WTC11 (cell line): ENCODE measurements around the gene CKB. TPM values are rescaled to one million over a fixed set of nuclear protein-coding genes. Genes with fewer than 3 reads are reported as not detected.

ENCODE experiments used
- AFF4 ChIP-seq: sonication (generic); formaldehyde crosslinking; IDR thresholded peaks from 2 replicates; pipeline ENCODE4 v1.8.1; 2023; ENCODE audit warnings: mild to moderate bottlenecking, missing genetic modification reagents, borderline replicate concordance
- ARID4B ChIP-seq: sonication (generic); formaldehyde crosslinking; IDR thresholded peaks from 2 replicates; pipeline ENCODE4 v1.8.0; 2023; ENCODE audit warnings: missing genetic modification reagents, mild to moderate bottlenecking, borderline replicate concordance
- ATF3 ChIP-seq: sonication (generic); formaldehyde crosslinking; conservative IDR thresholded peaks from 2 replicates; pipeline ENCODE4 v1.8.1; 2022; ENCODE audit warnings: mild to moderate bottlenecking, missing genetic modification reagents
- CREM ChIP-seq: sonication (generic); formaldehyde crosslinking; IDR thresholded peaks from 2 replicates; pipeline ENCODE4 v1.8.1; 2022; ENCODE audit warnings: mild to moderate bottlenecking, missing genetic modification reagents, moderate library complexity
- E2F1 ChIP-seq: sonication (generic); formaldehyde crosslinking; IDR thresholded peaks from 2 replicates; pipeline ENCODE4 v1.8.0; 2022; ENCODE audit warnings: mild to moderate bottlenecking, missing genetic modification reagents
- FOXK1 ChIP-seq: sonication (generic); formaldehyde crosslinking; IDR thresholded peaks from 2 replicates; pipeline ENCODE4 v1.8.0; 2022; ENCODE audit warnings: mild to moderate bottlenecking, moderate library complexity, missing genetic modification reagents
- FOXP4 ChIP-seq: sonication (generic); formaldehyde crosslinking; IDR thresholded peaks from 2 replicates; pipeline ENCODE4 v1.8.0; 2022; ENCODE audit warnings: mild to moderate bottlenecking, missing genetic modification reagents
- GRHL2 ChIP-seq: fragments of 250-450 bp; sonication (Bioruptor Pico); IDR thresholded peaks from 2 replicates; pipeline ENCODE4 v1.8.0; 2022; ENCODE audit warnings: mild to moderate bottlenecking, moderate library complexity; ENCODE audit not compliant: insufficient replicate concordance, severe bottlenecking
- HMGXB4 ChIP-seq: sonication (generic); formaldehyde crosslinking; IDR thresholded peaks from 2 replicates; pipeline ENCODE4 v1.8.1; 2023; ENCODE audit warnings: mild to moderate bottlenecking, moderate library complexity, missing genetic modification reagents
- IRF1 ChIP-seq: sonication (generic); formaldehyde crosslinking; IDR thresholded peaks from 2 replicates; pipeline ENCODE4 v1.8.0; 2023; ENCODE audit warnings: missing genetic modification reagents
- MYBL2 ChIP-seq: sonication (generic); formaldehyde crosslinking; IDR thresholded peaks from 2 replicates; pipeline ENCODE4 v1.8.1; 2023; ENCODE audit warnings: mild to moderate bottlenecking, moderate library complexity, missing genetic modification reagents
- NR1H2 ChIP-seq: sonication (generic); formaldehyde crosslinking; IDR thresholded peaks from 2 replicates; pipeline ENCODE4 v1.9.0; 2021; ENCODE audit warnings: mild to moderate bottlenecking, moderate library complexity, missing genetic modification reagents
- RELA ChIP-seq: sonication (generic); formaldehyde crosslinking; IDR thresholded peaks from 2 replicates; pipeline ENCODE4 v1.8.1; 2022; ENCODE audit warnings: missing genetic modification reagents, mild to moderate bottlenecking, borderline replicate concordance
- STAT6 ChIP-seq: sonication (generic); formaldehyde crosslinking; conservative IDR thresholded peaks from 2 replicates; pipeline ENCODE4 v1.8.1; 2023; ENCODE audit warnings: mild to moderate bottlenecking, low read depth, missing genetic modification reagents, moderate library complexity
- ZNF532 ChIP-seq: fragments of 250-450 bp; sonication (Bioruptor Pico); IDR thresholded peaks from 2 replicates; pipeline ENCODE4 v1.9.0; 2021; ENCODE audit warnings: mild to moderate bottlenecking, borderline replicate concordance
- total RNA-seq: library from RNA; stranded (reverse); gene quantifications from 3 replicates; pipeline ENCODE4 v1.2.3, GENCODE V29; 2021

CKB gene
- total RNA-seq, 1 experiment from 2014 or later = 555 TPM

GRCh38 chr14:103518422-103519042, 4.1 kb downstream of the CKB start (continued):
- TF ChIP-seq ZNF532 (CRISPR knock-in tag) = no peak
- TF ChIP-seq GRHL2 (CRISPR knock-in tag) = no peak
- TF ChIP-seq NR1H2 = no peak
- TF ChIP-seq E2F1 = no peak
- no peak for TF ChIP-seq MYBL2 (CRISPR knock-in tag)
- TF ChIP-seq IRF1 = no peak
- TF ChIP-seq CREM (CRISPR knock-in tag) = no peak
- no peak for TF ChIP-seq STAT6 (CRISPR knock-in tag)
- no peak; the same call in 1 of the 2 replicates for TF ChIP-seq ATF3 (CRISPR knock-in tag)
- no peak for TF ChIP-seq ARID4B (CRISPR knock-in tag)
- no peak for TF ChIP-seq FOXP4 (CRISPR knock-in tag)
- no peak for TF ChIP-seq AFF4
- peak; percentile 75; the same call in 1 of the 2 replicates for TF ChIP-seq HMGXB4 (CRISPR knock-in tag)
- TF ChIP-seq FOXK1 (CRISPR knock-in tag) = no peak
- TF ChIP-seq RELA (CRISPR knock-in tag) = 0 out of 2 replicates have a peak, but pooled peaks have one; percentile 63
